Muscle of arm (tissue), 14 donors: ENCODE data around the gene SLC5A3. TPM values are rescaled to one million over a fixed set of nuclear protein-coding genes. Genes with fewer than 3 reads are reported as not detected.

ENCODE experiments used
- DNase-seq: peaks from one replicate; pipeline ENCODE4 v3.0.0-alpha.2; 2013
- long read RNA-seq, 11 donors: transcript quantifications; one replicate each; lab custom pipeline, GENCODE V29; 2026
- polyA plus RNA-seq, 12 donors: library from polyadenylated mRNA; unstranded; fragments of 120-200 nt; gene quantifications; one replicate each; pipeline ENCODE4 v1.2.1, GENCODE V29; 2013; ENCODE audit not compliant: insufficient read length in 12 of 12

Gene SLC5A3
- polyA plus RNA-seq, result 1 to 10 TPM in 11 of 12 donors, not detected in 1; 3.9 to 8.7 (median 6.1) TPM
- long read RNA-seq, donor 1, full-length matches to known transcripts, result 6 of 13 reads
- long read RNA-seq, donor 1, partial matches to known transcripts, result 7 of 13 reads
- long read RNA-seq, donor 1, other reads (novel, unspliced or antisense), result 0 of 13 reads
- long read RNA-seq, donor 2, full-length matches to known transcripts, result 1 of 1 reads
- long read RNA-seq, donor 2, partial matches to known transcripts, result 0 of 1 reads
- long read RNA-seq, donor 2, other reads (novel, unspliced or antisense), result 0 of 1 reads
- long read RNA-seq, donor 3, full-length matches to known transcripts, result 1 of 1 reads
- long read RNA-seq, donor 3, partial matches to known transcripts, result 0 of 1 reads
- long read RNA-seq, donor 3, other reads (novel, unspliced or antisense), result 0 of 1 reads
- long read RNA-seq, donor 4, full-length matches to known transcripts, result 1 of 1 reads
- long read RNA-seq, donor 4, partial matches to known transcripts, result 0 of 1 reads
- long read RNA-seq, donor 4, other reads (novel, unspliced or antisense), result 0 of 1 reads
- long read RNA-seq, donor 5, full-length matches to known transcripts, result 1 of 1 reads
- long read RNA-seq, donor 5, partial matches to known transcripts, result 0 of 1 reads
- long read RNA-seq, donor 5, other reads (novel, unspliced or antisense), result 0 of 1 reads
- long read RNA-seq, donor 6, result 0 reads
- long read RNA-seq, donor 7, full-length matches to known transcripts, result 1 of 1 reads
- long read RNA-seq, donor 7, partial matches to known transcripts, result 0 of 1 reads
- long read RNA-seq, donor 7, other reads (novel, unspliced or antisense), result 0 of 1 reads
- long read RNA-seq, donor 8, full-length matches to known transcripts, result 2 of 2 reads
- long read RNA-seq, donor 8, partial matches to known transcripts, result 0 of 2 reads
- long read RNA-seq, donor 8, other reads (novel, unspliced or antisense), result 0 of 2 reads
- long read RNA-seq, donor 9, result 0 reads
- long read RNA-seq, donor 10, full-length matches to known transcripts, result 2 of 2 reads
- long read RNA-seq, donor 10, partial matches to known transcripts, result 0 of 2 reads
- long read RNA-seq, donor 10, other reads (novel, unspliced or antisense), result 0 of 2 reads
- long read RNA-seq, donor 11, full-length matches to known transcripts, result 3 of 3 reads
- long read RNA-seq, donor 11, partial matches to known transcripts, result 0 of 3 reads
- long read RNA-seq, donor 11, other reads (novel, unspliced or antisense), result 0 of 3 reads

DNA sequence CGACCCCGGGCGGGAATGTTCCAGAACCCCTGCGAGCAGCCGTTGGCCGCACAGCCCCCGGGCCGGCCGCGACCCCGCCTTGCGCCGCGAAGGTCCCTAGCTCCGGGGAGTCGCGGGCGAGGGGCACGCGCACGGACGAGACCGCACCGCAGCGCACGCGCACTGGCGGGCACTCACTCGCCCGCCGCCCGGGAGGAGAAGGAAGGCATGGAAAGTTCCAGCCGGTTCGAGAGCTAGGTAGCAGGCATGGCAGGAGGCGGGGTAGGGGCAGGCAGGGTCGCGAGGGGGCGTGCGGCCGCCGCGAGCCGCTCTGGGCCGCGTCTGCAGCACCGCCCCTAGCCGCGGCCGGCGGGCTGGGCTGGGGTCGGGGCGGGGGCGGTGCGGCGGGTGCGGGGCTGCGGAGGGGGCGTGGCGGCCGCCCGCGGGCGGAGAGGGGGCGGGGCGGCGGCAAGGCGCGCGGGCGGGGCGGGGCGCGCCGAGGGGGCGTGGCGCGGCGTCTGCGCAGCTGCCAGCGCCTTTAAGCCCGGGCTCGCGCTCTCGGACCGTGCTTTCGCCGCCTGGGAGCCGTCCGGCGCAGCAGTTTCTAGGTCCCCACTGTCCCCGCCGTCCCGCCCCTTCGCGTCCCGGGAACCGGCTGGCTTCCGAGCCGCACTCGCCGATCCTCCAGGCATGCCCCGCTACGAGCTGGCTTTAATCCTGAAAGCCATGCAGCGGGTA lies at the start of gene SLC5A3, which contains the start of gene MRPS6:
Gene SLC5A3, plus strand, starts transcription at position 547 of the 717 bp plus-strand sequence. CDS start 21,621 bp downstream, outside the sequence.
Gene MRPS6, plus strand, starts transcription at position 547 of the 717 bp plus-strand sequence. Its CDS starts 123 bp downstream, at position 670.
- peak; percentile 84 for DNase-seq

DNA sequence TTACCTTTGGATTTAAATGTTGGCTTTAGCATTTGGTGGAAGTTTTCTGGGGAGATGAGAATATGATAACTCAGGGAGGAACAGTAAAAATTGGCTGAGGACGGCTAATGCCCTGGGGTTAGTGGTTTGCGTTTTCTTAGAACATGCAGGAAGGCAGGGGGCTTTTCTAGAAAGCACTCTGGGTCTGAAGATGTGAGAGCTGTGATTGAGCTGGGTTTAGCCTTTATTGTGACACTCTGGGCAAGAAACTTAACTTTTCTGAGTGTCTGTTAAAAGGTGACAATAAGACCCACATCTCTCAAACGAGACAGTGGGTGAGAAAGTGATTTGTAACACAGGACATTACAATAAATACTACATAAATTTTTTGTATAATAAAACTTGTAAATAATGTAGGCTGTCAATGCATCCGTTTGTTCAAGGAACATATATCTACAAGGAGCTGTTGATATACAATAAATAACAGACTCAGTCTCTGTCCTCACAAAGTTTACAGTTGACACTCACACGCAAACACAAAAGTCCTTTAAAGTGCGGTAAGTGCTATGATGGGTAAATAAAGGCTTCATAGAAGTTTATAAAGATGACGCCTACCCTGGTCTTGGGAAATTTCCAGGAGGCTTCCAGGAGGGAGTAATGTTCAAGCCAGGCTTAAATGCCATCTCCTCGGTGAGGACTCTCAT lies 49.5 kb upstream of the SLC5A3 start:
- no peak for DNase-seq

DNA sequence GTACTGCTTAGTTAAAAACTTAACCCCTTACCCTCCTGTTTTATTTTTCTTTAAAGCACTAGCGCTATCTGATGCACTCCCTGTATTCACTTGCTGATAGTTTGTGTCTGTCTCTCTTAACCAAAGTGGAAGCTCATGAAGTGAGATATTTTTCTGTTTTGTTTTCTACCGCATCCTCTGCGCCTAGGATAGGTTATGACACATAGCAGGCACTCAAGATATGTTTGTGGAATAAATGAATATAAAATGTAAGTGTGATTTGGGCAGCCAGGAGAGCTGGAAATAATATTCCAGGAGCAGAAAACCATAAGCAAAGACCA lies 49.0 kb upstream of the SLC5A3 start:
- no peak for DNase-seq

DNA sequence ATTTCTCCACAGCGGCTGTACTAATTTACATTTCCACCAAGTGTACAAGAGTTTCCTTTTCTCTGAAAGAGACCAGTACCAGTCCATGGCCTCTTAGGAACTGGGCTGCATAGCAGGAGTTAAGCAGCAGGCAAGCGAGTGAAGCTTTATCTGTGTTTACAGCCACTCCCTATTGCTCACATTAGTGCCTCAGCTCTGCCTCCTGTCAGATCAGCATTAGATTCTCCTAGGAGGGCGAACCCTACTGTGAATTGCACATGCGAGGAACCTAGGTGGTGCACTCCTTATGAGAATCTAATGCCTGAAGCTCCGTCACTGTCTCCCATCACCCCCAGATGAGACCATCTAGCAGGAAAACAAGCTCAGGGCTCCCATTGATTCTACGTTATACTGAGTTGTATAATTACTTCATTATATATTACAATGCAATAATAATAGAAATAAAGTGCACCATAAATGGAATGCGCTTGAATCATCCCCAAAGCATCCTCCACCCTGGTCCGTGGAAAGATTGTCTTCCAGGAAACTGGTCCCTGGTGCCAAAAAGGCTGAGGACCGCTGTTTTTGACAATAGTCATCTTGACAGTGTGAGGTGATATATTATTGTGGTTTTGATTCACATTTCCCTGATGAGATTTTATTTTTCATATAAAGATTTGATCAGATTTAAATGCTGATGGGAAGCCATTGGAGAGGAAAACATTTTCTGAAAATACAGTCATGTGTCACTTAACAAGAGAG lies 45.5 kb upstream of the SLC5A3 start:
- DNase-seq, result no peak

DNA sequence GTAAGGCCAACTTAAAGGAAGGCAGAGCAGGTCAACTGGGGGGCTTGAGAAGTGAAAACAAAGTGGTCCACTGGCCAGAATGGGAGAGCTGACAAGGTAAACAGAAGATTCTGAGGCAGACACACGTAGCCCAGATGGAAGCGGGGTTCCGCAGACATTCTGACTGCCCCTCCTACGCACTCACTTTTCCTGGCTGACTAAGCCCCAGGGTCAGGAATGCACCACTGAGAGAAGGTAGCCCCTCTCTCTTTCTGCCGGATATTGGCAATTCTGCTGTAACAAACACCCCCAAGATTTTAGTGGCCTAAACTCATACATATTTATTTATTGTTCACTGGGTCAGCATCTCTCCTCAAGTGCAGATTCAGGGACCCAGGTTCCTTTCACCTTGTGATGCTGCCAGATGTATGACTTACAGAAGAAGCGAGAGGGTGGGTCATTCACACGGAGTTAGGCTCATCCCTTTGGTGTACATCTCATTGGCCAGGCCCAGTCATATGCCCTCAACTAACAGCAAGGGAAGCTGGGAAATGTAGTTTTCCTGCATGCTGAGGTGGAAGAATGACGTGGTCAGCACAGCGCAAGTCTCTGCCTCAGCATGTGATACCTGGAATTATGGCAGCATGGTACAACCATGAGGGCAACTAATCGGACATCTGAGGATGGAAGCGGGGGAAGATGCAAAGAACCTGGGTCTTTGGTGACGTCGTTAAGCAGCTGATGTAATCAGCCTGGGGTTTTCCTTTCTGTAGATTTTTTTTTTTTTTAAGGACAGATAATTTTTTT lies 43.4 kb upstream of the SLC5A3 start:
- DNase-seq, result peak; percentile 43

DNA sequence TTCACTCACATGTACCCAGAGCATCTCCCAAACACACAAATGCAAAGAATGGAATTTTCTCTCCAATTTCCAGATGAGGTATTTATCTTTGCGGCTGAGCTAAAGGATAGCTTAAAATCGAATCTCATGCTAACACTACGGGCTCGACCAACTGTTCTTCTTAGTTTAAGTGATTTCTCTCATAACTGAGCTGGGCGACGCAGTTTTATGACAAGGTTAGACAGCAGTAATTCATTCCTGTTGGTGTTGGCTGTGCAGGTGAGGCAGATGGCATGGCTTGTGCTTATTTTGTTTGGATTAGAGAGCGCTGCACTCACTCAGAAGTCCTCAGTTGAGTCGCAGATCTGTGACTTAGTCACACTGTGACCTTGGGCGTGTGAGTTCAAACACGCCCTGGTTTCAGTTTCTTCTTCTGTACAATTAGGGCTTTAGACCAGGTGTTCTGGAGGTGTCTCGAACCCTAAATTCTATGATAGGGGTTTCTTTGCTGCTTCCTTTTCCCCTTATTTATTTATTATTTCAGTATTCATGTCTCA lies 41.5 kb upstream of the SLC5A3 start:
- DNase-seq, result no peak

DNA sequence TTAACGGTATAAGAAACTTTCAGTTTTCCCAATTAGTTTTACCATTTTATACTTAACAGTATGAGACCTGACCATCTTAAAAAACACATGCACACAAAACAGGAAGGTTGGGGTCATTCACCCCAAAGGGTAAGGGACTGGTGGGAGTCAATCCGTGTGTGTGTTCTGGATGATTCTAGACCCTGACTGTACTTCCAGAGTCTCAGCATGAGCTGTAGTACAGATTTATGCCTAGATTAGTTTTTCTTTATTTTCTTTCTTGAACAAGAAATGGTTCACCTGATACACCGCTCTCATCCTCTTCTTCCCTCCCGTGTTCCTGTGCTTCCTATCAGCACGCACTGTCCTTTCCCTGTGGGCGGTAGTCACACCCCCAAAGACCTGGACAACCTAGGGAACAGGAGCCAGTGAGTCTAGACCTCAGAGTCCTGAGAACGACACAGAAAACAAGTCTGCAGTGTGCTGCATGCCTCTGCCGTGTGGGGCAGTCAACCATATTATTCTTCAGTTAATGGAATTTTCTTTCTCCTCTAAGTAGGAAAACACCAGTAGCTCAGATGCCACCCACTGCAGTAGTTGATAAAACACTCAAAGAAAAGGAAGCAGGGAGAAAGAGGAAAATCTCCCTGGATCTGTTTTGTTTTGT lies 38.9 kb upstream of the SLC5A3 start:
- DNase-seq, result no peak

DNA sequence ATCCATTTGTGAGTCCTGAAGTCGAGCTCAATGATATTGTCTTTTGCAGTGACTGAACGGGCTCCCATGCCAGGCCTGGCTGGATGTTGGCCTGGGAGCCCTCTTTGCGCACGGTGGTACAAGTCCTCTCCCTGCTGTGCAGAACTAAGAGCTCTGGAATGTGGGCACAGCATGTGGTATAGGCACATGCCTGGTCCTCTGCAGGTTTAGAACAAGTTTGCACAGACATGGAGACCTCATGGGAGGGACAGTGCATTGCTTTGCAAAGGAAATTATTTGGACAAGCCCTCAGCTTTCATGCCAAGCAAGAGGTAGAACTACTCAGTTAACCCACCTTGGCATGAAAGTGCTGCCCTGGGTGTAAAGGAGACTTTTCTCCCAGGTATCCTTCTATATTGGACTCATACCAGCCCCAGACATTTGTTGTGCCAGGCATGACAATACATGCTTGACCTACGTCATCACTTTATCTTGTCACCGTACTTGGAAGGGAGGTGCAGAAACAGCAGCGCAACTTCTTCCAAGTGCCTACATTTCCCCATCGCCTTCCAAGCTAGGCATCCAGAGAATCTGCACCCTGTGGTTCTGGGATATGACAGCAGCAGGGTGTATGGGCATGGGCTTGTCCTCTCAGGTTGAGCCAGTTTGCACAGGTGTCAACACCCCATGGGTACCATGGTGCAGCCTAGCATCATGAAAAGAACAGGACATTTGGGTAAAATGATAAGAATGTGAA lies 37.6 kb upstream of the SLC5A3 start:
- no peak for DNase-seq

DNA sequence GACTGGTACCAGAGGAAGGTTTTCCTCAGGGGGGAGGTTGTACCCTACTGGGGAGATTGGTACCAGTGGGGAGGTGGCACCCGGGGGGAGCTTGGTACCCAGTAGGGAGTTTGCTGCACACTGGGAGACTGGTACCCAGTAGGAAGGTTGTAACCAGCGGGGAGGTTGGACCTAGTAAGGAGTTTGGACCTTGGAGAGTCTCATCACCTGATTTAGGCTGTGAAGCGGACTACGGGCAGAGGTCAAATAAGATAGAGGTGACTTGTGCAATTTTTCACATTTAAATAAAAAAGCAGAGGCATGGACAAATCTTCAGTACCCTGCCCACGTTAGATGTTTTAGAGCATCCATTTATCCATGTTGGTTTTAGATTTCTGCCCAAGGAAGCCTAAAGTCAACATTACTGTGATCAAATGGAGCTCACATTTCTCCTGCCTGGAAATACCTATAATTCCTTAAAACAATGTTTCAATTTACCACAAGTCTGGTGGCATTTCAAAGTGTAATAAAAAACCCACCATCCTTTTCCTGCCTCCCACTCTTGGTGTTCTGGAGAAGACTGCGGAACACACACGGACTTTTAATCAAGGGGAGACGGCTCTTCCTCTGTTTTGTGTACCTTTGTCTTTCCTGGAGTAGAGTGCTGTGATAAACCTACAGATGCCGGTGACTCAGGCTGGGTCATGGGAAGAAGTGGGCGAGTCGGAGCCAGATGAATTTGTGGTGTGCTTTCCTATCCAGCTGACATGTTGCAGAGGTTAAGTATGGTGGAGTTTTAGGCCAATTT lies 36.2 kb upstream of the SLC5A3 start:
- DNase-seq, result no peak

DNA sequence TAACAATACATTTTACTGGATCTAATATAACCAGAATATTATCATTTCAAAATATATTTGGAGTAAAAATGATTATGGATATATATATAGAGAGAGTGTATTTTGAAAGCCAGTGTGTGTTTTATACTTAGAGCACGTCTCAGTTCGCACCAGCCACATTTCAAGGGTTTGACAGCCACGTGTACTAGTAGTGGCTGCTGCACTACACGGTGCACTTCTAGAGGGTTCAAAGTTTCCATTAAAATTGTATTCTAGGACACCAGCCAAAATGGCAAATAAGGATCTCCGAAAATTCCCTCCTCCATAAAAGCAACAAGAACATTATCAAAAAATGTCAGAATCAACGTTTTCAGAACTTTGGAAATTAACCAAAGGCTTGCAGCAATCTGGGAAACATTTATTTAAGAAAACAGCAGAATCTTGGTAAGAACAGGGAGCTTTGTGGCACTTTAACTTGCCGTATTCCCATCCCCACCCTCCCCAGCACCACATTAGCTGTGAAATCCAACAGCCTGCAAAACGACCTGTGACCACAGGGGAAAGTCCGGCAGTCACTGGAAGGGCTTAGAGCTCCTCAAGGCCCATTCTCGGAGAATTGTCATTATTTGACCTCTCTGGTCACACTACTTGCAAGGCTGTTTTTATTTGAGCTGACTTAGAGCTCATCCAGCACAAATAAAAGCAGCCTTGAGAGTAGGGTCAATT lies 33.5 kb upstream of the SLC5A3 start:
- no peak for DNase-seq

DNA sequence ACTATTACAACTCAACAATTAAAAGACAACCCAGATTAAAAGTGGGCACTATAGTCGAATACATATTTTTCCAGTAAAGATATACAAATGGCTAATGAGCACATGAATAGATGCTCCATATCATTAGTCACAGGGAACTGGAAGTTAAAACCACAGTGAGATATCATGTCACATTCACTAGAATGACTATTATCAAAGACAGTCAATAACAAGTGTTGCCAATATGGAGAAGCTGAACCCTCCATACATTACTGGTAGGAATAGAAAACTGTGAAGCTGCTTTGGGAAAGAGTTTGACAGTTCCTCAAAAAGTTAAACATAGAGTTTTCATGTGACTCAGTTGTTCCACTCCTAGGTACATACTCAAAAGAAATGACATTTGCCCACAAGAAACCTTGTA lies 30.6 kb upstream of the SLC5A3 start:
- DNase-seq, result no peak

DNA sequence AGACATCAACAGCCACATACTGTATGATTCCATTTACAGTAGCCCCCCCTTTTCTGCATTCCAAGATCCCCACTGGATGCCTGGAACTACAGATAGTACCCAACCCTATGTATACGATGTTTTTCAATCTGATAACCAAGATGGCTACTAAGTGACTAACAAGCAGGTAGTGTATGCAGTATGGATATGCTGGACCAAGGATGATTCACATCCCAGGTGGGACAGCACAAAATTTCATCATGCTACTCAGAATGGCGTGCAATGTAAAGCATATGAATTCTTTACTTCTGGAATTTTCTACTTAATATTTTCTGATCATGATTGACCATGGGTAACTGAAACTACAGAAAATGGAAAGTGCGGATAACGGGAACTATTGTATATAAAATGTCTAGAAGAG lies 30.0 kb upstream of the SLC5A3 start:
- DNase-seq, result no peak

DNA sequence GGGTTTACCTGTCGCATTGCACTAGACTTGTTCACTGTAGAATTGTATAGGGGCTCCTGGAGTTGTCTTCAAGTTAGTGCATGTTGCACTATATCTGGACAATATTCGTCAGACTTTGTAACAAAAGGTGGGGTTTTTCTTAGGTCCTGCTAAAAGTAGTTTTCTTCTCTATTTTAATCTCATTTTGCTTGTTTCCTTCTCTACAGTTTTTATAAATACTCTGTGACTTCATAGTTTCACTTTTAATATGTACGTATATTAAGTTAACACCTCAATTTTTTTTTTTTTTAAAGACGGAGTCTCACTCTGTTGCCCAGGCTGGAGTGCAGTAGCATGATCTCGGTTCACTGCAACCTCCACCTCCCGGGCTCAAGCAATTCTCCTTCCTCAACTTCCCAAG lies 26.5 kb upstream of the SLC5A3 start:
- no peak for DNase-seq

DNA sequence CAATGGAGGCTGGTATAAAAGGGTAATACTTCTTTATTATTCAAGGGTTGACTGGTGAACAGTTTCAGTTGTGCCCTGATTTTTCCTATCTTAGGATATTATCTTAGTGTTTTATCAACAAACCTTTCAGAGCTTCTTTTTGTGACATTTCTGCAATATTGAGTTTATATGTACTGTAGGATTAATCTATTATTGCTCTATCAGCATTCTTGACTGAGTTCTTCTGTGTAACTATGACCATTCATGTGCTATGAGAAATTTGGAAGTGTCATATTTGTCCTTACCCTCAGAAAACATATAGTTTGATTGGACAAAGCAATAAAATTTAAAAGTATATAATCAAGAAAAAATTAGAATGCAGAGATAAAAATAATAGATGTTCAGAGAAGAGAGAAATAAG lies 25.5 kb upstream of the SLC5A3 start:
- no peak for DNase-seq

DNA sequence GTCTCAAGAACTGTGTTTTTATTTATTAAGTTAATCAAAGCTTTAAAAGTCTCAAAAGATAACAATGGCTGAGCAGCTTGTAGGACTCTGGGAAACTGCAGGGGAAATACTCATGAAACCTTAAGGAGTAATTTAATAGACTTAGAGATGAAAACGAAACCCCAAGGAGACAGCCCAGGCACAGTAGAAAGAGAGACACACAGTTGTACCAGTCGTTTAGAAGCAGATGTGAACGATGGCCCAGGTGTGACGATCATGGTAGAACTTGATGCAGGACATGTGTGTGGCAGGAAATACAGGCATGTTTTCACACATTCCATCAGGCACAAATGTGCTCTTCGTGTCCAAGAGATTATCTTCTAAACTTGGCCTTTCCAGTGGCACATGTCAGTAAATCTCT lies 21.2 kb upstream of the SLC5A3 start:
- no peak for DNase-seq

DNA sequence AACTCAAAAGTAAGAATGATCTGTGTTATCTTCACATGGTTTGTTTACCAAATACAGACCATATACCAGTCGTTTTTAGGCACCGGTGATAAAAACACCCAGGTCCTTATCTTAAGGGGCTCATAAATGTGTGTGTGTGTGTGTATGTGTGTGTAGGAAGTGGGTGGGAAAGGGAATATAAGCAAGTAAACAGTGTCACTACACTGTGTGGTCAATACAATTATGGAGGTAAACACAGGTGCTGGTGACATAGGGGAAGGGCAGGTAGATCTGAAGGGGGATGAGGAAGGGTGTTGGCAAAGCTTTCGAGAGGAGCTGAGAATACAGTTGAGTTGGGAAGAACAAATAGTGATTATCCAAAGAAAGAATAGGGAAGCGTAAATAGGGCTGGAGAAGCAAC lies 19.1 kb upstream of the SLC5A3 start:
- DNase-seq, result no peak
